Loucy (cell line): ENCODE results near the gene CGN.

Source experiments
- CTCF ChIP-seq: fragments of 200-600 bp; sonication (generic); conservative IDR thresholded peaks from 2 replicates; pipeline ENCODE4 v1.5.1; 2014; ENCODE audit warnings: mild to moderate bottlenecking, antibody characterized with exemption, low read length
- EZH2phosphoT487 ChIP-seq: fragments of 200-600 bp; IDR thresholded peaks from 2 replicates; pipeline ENCODE4 v1.6.1; 2018; ENCODE audit warnings: antibody characterized with exemption, mild to moderate bottlenecking, moderate library complexity, borderline replicate concordance

GRCh38 chr1:151512326-151512725 is 1.1 kb downstream of the CGN start:
- no peak for TF ChIP-seq EZH2phosphoT487
- no peak for TF ChIP-seq CTCF
